NCI-H2029 treated with DMSO at 0.1 percent for 48 hours (cell line): ENCODE results near the gene ZNF438.
A peak's percentile ranks its signal among the peaks of the same experiment; 100 is the strongest.
"Not testable (repeated sequence)": the region's sequence is repeated elsewhere in the genome, so short reads cannot be mapped to it uniquely, and the experiment has no call there.

Source experiments
- DNase-seq: peaks from one replicate; lab custom pipeline; 2025; lab: John Stamatoyannopoulos, UW

The ZNF438 gene

GRCh38 chr10:31031558-31032257 lies at the start of gene ZNF438:
ZNF438 (minus strand) TSS chr10:31031865; CDS start chr10:30877034, 154,831 bp downstream.
- DNase-seq = peak; percentile 23

DNA sequence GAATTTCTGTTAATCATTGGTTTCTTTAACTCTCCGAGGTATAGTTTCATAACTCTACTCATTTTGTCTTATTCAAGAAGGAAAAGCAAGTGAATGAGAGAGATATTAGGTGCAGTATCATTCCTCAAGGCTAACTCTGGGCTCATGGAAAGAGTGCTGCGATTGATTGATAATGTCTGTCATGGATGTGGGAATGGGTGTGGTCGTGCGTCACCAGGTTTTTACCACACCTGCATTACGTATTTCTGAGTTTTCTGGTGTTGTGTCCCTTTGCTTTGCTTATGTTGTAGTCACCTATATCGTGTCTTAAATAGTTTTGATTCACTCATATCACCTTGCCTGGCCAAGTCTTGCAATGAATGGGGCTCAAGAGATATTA lies 44.9 kb upstream of the ZNF438 start:
- DNase-seq = no peak

DNA sequence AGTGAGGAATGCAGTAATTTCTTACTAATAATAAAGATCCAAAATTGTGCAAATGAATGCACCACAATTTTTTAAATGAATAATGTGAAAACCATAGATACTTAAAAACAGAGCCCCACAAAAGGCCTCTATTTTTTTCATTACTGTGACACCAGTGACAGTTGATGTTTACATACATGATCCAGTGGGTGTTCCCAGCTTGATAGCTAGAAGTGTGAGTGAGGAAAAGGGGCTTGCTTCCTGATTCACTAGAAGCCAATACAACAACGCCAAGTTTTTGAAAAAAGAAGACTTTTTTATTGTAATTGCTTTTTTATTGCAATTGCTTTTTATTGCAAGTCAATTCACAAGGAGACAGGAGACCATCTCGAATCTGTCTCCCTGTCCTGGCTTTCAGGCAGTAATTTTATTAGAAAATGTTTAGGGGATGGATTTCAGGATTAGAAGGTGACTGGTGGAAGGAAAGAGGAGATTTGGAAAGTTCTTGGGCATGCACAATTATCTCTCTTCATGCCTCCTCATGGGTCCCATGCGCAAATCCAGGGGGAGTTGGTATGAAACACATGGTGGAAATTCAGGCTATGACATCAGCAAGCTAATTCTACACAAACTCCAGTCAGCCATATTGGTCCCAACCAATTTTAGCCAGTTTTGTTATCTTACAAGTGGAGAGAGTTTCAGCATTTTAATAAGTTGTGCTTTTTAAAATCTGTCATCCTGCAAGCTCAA lies 44.4 kb upstream of the ZNF438 start:
- DNase-seq = no peak

DNA sequence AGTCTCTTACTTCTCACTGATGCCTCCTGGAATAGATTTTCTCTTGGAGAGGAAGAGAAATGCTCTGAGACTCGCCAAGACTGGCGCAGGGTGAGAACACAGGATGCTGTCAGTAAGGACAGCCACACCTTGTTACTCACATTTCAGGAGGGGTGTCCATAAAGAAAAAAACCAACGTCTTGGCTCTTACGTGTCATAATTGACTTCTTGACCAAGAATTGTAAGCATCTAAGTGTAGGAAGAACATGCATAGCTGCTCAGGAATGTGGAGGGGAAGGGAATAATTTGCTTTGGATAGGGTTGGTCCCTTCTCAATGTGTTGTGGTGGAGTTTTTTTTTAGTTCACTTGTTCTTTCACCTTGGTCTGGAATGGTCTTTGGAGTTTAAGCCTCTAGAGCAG lies 43.8 kb upstream of the ZNF438 start:
- no peak for DNase-seq

- DNase-seq = no peak
These were observed 43.0 kb upstream of the ZNF438 start for GRCh38 chr10:31074722-31075086.

DNA sequence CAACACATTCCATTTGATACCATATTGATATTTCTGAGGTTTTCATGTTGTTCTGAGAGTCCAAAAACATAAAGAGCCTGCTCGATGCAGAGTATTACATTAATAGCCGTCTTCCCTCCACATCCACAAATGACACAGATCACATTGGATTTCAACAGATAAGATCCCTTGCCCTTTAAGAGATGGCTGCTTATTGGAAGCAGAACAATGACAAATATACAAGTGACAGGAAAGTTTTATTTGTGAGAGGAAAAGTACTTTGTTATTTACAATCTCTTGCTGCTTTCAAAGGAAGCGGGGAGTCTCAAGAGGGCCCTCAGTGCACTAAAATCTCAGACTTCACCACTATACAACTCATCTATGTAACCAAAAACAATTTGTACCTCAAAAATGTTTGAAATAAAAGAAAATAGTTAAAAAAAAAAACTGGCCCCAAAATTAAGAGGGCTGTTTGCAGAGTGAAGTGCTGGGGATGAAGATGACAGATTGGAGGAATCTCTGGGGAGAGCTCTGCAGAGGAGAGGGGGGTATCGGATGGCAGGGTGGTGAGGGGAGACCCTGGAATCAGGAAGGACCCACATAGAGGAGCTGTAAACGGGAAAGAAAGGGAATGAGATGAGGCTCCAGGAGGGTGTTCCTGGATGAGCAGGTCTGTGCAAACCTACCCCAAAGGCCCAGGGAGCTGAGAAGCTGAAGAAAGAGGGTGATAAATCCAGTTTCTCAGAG lies 42.5 kb upstream of the ZNF438 start:
- DNase-seq = no peak

DNA sequence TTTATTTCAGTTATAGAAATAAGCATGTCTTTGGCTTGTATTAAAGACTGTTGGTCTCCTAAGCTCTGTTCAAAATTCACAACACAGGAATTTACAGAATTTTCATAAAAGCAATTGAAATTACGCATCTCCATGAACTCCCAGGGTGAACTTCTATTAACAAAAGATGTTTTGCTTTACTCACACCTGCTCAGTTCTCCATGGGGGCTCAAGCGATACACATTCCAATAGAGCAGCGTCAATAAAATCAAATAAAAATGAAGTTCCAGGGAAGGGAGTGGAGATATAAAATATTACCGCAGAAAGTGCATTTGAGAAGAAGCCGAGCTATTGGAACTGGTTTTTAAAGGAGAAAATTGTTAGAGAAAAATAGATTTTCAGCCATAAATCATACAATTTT lies 41.5 kb upstream of the ZNF438 start:
- DNase-seq = no peak

GRCh38 chr10:31072451-31072850 lies 40.8 kb upstream of the ZNF438 start:
- DNase-seq = no peak

DNA sequence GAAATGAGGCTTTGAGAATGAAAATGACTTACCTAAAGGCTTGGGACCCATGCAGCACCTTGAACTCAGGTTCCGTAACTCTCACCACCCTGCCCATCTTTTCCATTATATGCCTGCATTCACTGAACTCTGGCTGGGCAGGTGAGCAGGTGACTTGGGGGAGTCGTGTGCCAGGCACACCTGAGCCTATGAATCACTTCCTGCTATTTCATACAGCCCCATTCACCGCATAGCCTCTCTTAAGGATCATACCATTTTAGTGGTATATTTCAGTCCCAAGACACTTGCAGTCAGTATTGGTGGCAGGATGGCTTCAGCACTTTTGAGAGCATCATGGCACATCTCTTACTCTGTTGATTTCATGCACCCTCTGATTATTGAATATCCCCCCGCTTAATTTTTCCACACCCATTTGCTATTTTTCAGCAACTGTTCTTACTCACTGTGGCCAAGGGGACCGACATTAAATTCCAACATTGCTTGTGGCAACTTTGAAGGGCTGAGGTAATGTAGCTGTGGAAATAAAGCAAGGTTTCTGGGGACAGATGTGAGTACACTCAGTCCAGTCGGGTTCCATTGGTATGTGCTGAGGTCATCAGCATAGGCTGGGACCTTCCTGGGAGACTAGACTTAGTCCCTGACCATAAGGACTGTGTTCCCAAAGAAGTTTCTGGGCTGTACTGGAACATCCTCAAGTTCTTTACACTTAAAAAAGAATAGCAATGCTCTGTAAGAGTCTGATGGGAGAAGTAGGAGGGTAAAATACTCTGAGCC lies 39.8 kb upstream of the ZNF438 start:
- DNase-seq = no peak

- DNase-seq = no peak
These were observed 39.0 kb upstream of the ZNF438 start for GRCh38 chr10:31070691-31071090.

DNA sequence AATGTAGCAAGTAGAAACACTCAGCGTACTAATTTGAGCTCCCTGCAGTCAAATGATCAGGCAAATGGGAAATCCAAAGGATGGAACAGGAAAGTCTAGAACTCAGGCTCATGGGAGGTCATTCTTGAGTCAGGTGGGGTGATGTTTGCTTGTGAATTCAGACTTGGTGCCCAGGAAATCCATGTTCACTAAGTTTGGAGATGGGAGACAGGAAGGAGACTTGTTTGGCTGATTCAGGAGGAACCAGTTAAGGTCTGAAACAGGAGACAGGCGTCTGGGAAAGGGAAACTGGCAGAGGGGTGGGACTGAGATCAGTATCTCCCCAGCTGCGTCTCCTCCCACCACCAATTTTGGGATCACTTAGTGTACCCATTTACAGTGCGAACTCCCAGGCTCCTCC lies 38.4 kb upstream of the ZNF438 start:
- DNase-seq = no peak

- no peak for DNase-seq
These were observed 37.7 kb upstream of the ZNF438 start for GRCh38 chr10:31069411-31069810.

- DNase-seq = no peak
These were observed 32.7 kb upstream of the ZNF438 start for GRCh38 chr10:31064348-31064747.

DNA sequence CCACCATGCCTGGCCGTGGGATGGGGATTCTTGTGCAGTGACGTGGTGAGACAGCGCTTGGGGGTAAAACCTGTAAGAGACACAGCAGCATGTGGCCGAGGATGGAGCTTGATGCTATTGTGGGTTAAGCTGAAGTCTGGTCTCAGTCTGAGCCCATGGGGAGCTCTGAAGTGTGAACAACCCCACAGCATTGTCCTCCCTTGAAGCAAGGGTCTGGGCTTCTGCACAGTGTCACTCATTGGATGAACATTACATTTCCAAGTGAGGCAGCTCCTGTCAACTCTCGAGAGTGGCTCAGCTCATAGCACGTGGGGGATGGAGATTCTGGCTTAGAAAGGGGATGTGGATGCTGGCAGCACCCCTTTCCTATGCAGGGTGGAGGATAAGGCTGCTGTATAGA lies 32.2 kb upstream of the ZNF438 start:
- DNase-seq = no peak

DNA sequence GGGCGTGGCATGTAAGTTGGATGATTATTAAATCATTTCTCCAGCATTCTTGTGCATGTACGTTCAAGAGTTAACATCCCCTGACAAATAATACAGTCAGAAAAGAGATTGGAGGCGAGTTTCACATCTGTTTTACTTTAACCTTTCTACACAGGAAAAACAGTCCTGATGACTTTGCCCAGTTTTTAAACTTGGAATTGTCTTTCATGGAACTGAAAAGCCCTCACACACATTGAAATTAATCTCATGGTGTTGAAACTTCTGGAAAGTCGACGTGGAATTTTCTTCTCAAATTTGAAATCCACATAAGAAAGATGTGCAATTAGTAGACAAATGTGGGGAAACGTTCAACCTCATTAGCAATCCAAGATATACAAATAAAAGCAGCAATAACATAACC lies 31.2 kb upstream of the ZNF438 start:
- no peak for DNase-seq

- DNase-seq = no peak
These were observed 30.3 kb upstream of the ZNF438 start for GRCh38 chr10:31061941-31062340.

DNA sequence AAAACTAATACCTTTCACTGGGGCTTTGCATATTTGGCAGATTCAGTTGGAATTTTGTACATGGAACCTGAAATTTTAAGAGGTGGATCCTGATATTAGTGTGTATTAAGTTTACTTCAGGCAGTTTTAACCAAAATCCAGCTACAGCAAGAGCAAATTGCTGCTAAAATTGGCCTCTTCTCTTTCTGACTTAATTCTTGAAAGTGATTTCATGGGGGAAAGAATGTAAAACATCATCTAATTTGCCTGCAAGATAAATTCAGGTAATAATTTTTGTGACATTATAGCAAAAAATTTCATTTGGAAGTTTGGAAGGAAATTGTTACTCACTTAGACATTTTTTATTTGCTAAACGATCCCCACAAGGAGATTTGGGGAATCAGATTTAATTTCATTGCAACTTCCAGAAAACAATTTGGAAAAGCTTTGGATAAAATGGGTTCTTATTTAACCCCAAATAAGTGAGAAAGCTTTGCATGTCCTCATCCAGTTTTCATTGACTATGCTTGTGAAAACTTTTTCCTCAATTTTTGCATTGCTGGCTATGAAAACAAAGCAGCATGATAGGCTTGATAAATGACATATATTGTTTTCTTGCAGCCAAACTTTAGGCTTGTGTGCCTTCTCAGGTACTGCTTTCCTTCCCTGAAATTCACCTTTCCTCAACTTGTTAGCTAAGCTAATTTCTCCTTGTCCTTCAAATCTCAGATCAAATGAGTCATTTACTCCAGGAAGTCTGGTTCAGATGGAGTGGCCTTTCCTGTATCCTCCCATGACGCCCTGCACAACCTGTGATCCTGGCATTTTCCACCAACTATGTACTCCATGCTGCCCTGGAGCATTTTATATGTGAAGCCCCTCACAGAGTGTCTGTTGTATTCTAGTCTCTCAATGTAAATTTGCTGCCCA lies 27.4 kb upstream of the ZNF438 start:
- DNase-seq = no peak

DNA sequence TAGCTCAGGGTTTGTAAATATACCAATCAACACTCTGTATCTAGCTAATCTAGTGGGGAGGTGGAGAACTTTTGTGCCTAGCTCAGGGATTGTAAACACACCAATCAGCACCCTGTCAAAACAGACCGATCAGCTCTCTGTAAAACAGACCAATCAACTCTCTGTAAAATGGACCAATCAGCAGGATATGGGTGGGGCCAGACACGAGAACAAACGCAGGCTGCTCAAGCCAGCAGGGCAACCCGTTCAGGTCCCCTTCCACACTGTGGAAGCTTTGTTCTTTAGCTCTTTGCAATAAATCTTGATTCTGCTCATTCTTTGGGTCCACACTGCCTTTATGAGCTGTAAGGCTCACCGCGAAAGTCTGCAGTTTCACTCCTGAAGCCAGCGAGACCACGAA lies 25.0 kb upstream of the ZNF438 start:
- not testable (repeated sequence) for DNase-seq

DNA sequence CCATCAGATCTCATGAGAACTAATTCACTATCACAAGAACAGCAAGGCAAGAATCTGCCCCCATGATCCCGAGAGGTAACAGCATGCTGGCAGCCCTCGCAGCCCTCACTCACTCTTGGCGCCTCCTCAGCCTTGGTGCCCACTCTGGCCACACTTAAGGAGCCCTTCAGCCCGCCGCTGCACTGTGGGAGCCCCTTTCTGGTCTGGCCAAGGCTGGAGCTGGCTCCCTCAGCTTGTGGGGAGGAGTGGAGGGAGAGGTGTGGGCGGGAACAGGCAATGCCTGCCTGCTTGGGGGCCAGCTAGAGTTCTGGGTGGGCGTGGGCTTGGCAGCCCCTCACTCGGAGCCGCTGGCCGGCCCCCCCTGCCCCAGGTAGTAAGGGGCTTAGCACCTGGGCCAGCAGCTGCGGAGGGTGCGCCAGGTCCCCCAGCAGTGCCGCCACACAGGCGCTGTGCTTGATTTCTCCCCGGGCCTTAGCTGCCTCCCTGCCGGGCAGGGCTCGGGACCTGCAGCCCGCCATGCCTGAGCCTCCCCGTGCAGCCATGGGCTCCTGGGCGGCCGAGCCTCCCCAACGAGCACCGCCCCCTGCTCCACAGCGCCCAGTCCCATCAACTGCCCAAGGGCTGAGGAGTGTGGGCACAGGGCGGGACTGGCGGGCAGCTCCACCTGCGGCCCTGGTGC lies 24.0 kb upstream of the ZNF438 start:
- no peak for DNase-seq

GRCh38 chr10:31051703-31052102 lies 20.0 kb upstream of the ZNF438 start:
- no peak for DNase-seq

GRCh38 chr10:31042670-31043069 lies 11.0 kb upstream of the ZNF438 start:
- no peak for DNase-seq
